Aorta (tissue), 5 donors: ENCODE results near the gene ADAMTS17. TPM values are rescaled to one million over a fixed set of nuclear protein-coding genes. Genes with fewer than 3 reads are reported as not detected.

ENCODE experiments used
- ATAC-seq: fragments of 200-7000 bp; cut with Tn5 transposase; one replicate; pipeline ENCODE4 v1.9.1; 2022; ENCODE audit warnings: moderate library complexity; ENCODE audit not compliant: low FRiP score
- DNase-seq, 2 donors: peaks; one replicate each; pipeline ENCODE4 v3.0.0-alpha.2; 2020
- H3K27ac ChIP-seq, 2 donors: one replicate each; pipeline ENCODE4 v1.5.1; 2013; ENCODE audit warnings: low read length in 2 of 2, mild to moderate bottlenecking in 2 of 2, moderate library complexity in 2 of 2, control low read depth in 1 of 2, inconsistent platforms in 1 of 2, low read depth in 1 of 2
- H3K27me3 ChIP-seq, 2 donors: one replicate each; pipeline ENCODE4 v1.6.1; 2013; ENCODE audit warnings: control low read depth in 1 of 2, low read length in 1 of 2, mild to moderate bottlenecking in 1 of 2, moderate library complexity in 1 of 2; ENCODE audit not compliant: insufficient read depth in 2 of 2, control insufficient read depth in 1 of 2
- H3K36me3 ChIP-seq, 2 donors: one replicate each; pipeline ENCODE4 v1.6.1; 2013; ENCODE audit warnings: control low read depth in 1 of 2, low read length in 1 of 2, mild to moderate bottlenecking in 1 of 2; ENCODE audit not compliant: insufficient read depth in 2 of 2, control insufficient read depth in 1 of 2
- H3K4me1 ChIP-seq, 2 donors: one replicate each; pipeline ENCODE4 v1.6.1; 2013; ENCODE audit warnings: low read length in 2 of 2, control low read depth in 1 of 2, mild to moderate bottlenecking in 1 of 2, moderate library complexity in 1 of 2; ENCODE audit not compliant: insufficient read depth in 2 of 2, control insufficient read depth in 1 of 2
- H3K4me3 ChIP-seq, 2 donors: one replicate each; pipeline ENCODE4 v1.5.1; 2013; ENCODE audit warnings: low read length in 2 of 2, control low read depth in 1 of 2, mild to moderate bottlenecking in 1 of 2
- H3K9me3 ChIP-seq: one replicate; pipeline ENCODE4 v1.6.1; 2013; ENCODE audit warnings: mild to moderate bottlenecking, low read length; ENCODE audit not compliant: control insufficient read depth
- WGBS, 2 donors: extraction: QIAGEN DNeasy Blood & Tissue Kit; methylation state at CpG; one replicate each; pipeline ENCODE4 v1.1.7; 2013; 5-methylcytosine and 5-hydroxymethylcytosine counted together
- intact Hi-C, 2 donors: fragments of 100-400 bp; cut with DNase I; formaldehyde crosslinking; loops; one replicate each; pipeline versions ENCODE4 v1.14.2 to v1.15.0; 2022
- polyA plus RNA-seq, 2 donors: library from polyadenylated mRNA; stranded (reverse); fragments of 200-250 nt; gene quantifications; one replicate each; pipeline ENCODE4 v1.2.3, GENCODE V29; 2013
- total RNA-seq, 2 donors: library from RNA; stranded (reverse); fragmentation: NEBNext Ultra II Directional; extraction: Animal tissue kit (Norgen Biotek cat#: 25700); gene quantifications; one replicate each; pipeline ENCODE4 v1.2.1, GENCODE V29; 2021
- donor health status: healthy with polysubstance abuse.
- donor health status: Bipolar disorder and iron deficiency.
- donor health status: DM: no; HTN: no; CAD: no.
- donor health status: DM: no; HTN: no; CAD: no.
- donor health status: DM: yes; HTN: yes; CAD: no.

ADAMTS17 gene
- total and polyA plus RNA-seq, 4 donors: 0.41 to 4.2 (median 1.8) TPM; not detected in 1

GRCh38 chr15:100249096-100249815 lies 92.5 kb downstream of the ADAMTS17 start:
- ATAC-seq (no peak), DNase-seq (no peak)
- H3K4me3 ChIP-seq: no peak overlapping the region
- intact Hi-C loops: no loop called here
- H3K27ac ChIP-seq: no peak overlapping the region
- H3K4me1 ChIP-seq: peaks cover 0 to 4% of the 10 kb centered on the region in 2 donors
- H3K9me3 ChIP-seq: no peaks in the 10 kb centered on the region
- no peaks in the 10 kb centered on the region for H3K36me3 ChIP-seq
- WGBS, 2 donors: 72 to 83% methylated on average over 9 of the region's 9 CpGs
- H3K27me3 ChIP-seq: no peaks in the 10 kb centered on the region

- no peak for DNase-seq
These were observed 93.5 kb downstream of the ADAMTS17 start for GRCh38 chr15:100248236-100248635.

GRCh38 chr15:100247228-100248225 lies 94.2 kb downstream of the ADAMTS17 start:
- Histone ChIP-seq H3K4me3 (no peak overlapping the region), H3K36me3 (no peaks in the 10 kb centered on the region), H3K27ac (no peak overlapping the region), H3K27me3 (no peaks in the 10 kb centered on the region), H3K4me1 (peaks cover 0 to 4% of the 10 kb centered on the region in 2 donors), H3K9me3 (no peaks in the 10 kb centered on the region)
- ATAC-seq (no peak), DNase-seq (no peak)
- intact Hi-C loops: no loop called here
- 76 to 83% methylated on average over 21 of the region's 21 CpGs for WGBS, 2 donors

More at GRCh38 chr15:100248236-100248635, 93.5 kb downstream of the ADAMTS17 start:
- Histone ChIP-seq H3K27me3 (no peaks in the 10 kb centered on the region), H3K9me3 (no peaks in the 10 kb centered on the region), H3K4me3 (no peak overlapping the region), H3K27ac (no peak overlapping the region), H3K36me3 (no peaks in the 10 kb centered on the region), H3K4me1 (peaks cover 0 to 4% of the 10 kb centered on the region in 2 donors)
- 93 to 95% methylated on average over 5 of the region's 5 CpGs for WGBS, 2 donors
- no peak for ATAC-seq
- intact Hi-C loops: no loop called here

GRCh38 chr15:100245855-100246254 lies 95.9 kb downstream of the ADAMTS17 start:
- 37 to 38% methylated on average over 11 of the region's 11 CpGs for WGBS, 2 donors
- H3K4me3 ChIP-seq: no peak overlapping the region
- H3K27me3 ChIP-seq: no peaks in the 10 kb centered on the region
- ATAC-seq (no peak), DNase-seq (no peak)
- peaks cover 0 to 4% of the 10 kb centered on the region in 2 donors for H3K4me1 ChIP-seq
- no peaks in the 10 kb centered on the region for H3K9me3 ChIP-seq
- no peak overlapping the region for H3K27ac ChIP-seq
- intact Hi-C loops: no loop called here
- H3K36me3 ChIP-seq: no peaks in the 10 kb centered on the region

GRCh38 chr15:100245487-100245820 lies 96.3 kb downstream of the ADAMTS17 start:
- H3K27ac ChIP-seq: no peak overlapping the region
- no peak overlapping the region for H3K4me3 ChIP-seq
- intact Hi-C loops: no loop called here
- 13 to 24% methylated on average over 2 of the region's 2 CpGs for WGBS, 2 donors
- no peaks in the 10 kb centered on the region for H3K27me3 ChIP-seq
- H3K9me3 ChIP-seq: no peaks in the 10 kb centered on the region
- no peaks in the 10 kb centered on the region for H3K36me3 ChIP-seq
- no peak for ATAC-seq
- no peak for DNase-seq
- peaks cover 0 to 4% of the 10 kb centered on the region in 2 donors for H3K4me1 ChIP-seq

- Histone ChIP-seq H3K27me3 (no peaks in the 10 kb centered on the region), H3K27ac (no peak overlapping the region), H3K4me3 (no peak overlapping the region), H3K36me3 (no peaks in the 10 kb centered on the region), H3K9me3 (no peaks in the 10 kb centered on the region), H3K4me1 (peaks cover 0 to 4% of the 10 kb centered on the region in 2 donors)
- no peak for ATAC-seq
- no peak for DNase-seq
- WGBS, 2 donors: 31 to 43% methylated on average over 10 of the region's 10 CpGs
- intact Hi-C loops: loop anchor here in 1 of 2 donors (5.0 kb wide), 1 partner anchor 97 kb away; the partner anchor contains the start of gene ADAMTS17
These were observed 96.8 kb downstream of the ADAMTS17 start for GRCh38 chr15:100244796-100245486.

- Histone ChIP-seq H3K9me3 (no peaks in the 10 kb centered on the region), H3K27me3 (no peaks in the 10 kb centered on the region), H3K4me1 (peaks cover 0 to 4% of the 10 kb centered on the region in 2 donors), H3K36me3 (no peaks in the 10 kb centered on the region), H3K27ac (no peak overlapping the region), H3K4me3 (no peak overlapping the region)
- intact Hi-C loops: loop anchor here in 1 of 2 donors (5.0 kb wide), 1 partner anchor 99 kb away; the partner anchor contains the start of gene ADAMTS17
- WGBS, 2 donors: 91 to 94% methylated on average over 2 of the region's 2 CpGs
- ATAC-seq: no peak
- DNase-seq: no peak
These were observed 98.8 kb downstream of the ADAMTS17 start for GRCh38 chr15:100242989-100243388.
